Right lobe of liver (tissue), 6 donors: ENCODE measurements around the gene FBXW10. TPM values are rescaled to one million over a fixed set of nuclear protein-coding genes. Genes with fewer than 3 reads are reported as not detected.
"Not testable (repeated sequence)": the region's sequence is repeated elsewhere in the genome, so short reads cannot be mapped to it uniquely, and the experiment has no call there.

Source experiments
- ATAC-seq, 4 donors: fragments of 200-7000 bp; cut with Tn5 transposase; one replicate each; pipeline ENCODE4 v1.9.1; 2020; ENCODE audit warnings: mild to moderate bottlenecking in 4 of 4, moderate library complexity in 4 of 4
- DNase-seq, 3 donors: peaks; one replicate each; pipeline ENCODE4 v3.0.0-alpha.2; 2020
- H3K27ac ChIP-seq, 3 donors: fragments of 200-600 bp; one replicate each; pipeline ENCODE4 v1.8.0; 2022
- H3K27me3 ChIP-seq, 2 donors: fragments of 200-600 bp; one replicate each; pipeline ENCODE4 v1.8.0; 2022
- H3K36me3 ChIP-seq, 4 donors: fragments of 200-600 bp; sonication (generic) in 1 of 4; one replicate each; pipeline versions ENCODE4 v1.5.1 to v1.8.0; 2017 to 2022; ENCODE audit warnings: control low read depth in 1 of 4
- H3K4me1 ChIP-seq, 4 donors: fragments of 200-600 bp; sonication (generic) in 1 of 4; one replicate each; pipeline versions ENCODE4 v1.5.1 to v1.8.0; 2017 to 2022; ENCODE audit warnings: control low read depth in 1 of 4
- H3K4me3 ChIP-seq, 3 donors: fragments of 200-600 bp; one replicate each; pipeline ENCODE4 v1.8.0; 2022
- H3K9me3 ChIP-seq, 4 donors: fragments of 200-600 bp; sonication (generic) in 1 of 4; one replicate each; pipeline versions ENCODE4 v1.5.1 to v1.8.0; 2017 to 2022; ENCODE audit warnings: control low read depth in 1 of 4
- POLR2A ChIP-seq: fragments of 450-650 bp; IDR thresholded peaks from one replicate; pipeline ENCODE4 v1.6.1; 2017; ENCODE audit warnings: antibody characterized with exemption, mild to moderate bottlenecking
- WGBS: methylation state at CpG from one replicate; pipeline ENCODE4 v1.1.6; 2018; ENCODE audit warnings: low coverage, low lambda C conversion rate; ENCODE audit not compliant: insufficient coverage; ENCODE audit errors: missing lambda C conversion rate; 5-methylcytosine and 5-hydroxymethylcytosine counted together
- intact Hi-C, 2 donors: fragments of 100-400 bp; cut with DNase I; formaldehyde crosslinking; loops; one replicate each; pipeline versions ENCODE4 v1.11.2 to v1.14.1; 2022
- total RNA-seq, 6 experiments: library from RNA; depleted of rRNA in 2 of 6; stranded (reverse); fragments of >200 nt in 2 of 6; fragmentation: NEBNext Ultra II Directional in 3 of 6; extraction: Animal tissue kit (Norgen Biotek cat#: 25700) in 3 of 6; gene quantifications; one replicate each; pipeline versions ENCODE4 v1.1.0 to v1.2.4, GENCODE V29; 2016 to 2023
- TF ChIP-seq, protein P1 (sequence below), 4 donors: fragments of 200-600 bp in 3 of 4; fragments of 450-650 bp in 1 of 4; IDR thresholded peaks; one replicate each; pipeline versions ENCODE4 v1.5.1 to v1.8.0; 2016 to 2022; ENCODE audit warnings: antibody characterized with exemption in 4 of 4, mild to moderate bottlenecking in 2 of 4
- donor health status: DM: no; HTN: yes; CAD: no.
- donor health status: DM: no; HTN: no; CAD: no.
- donor health status: DM: no; HTN: no; CAD: no.
- donor health status: DM: no; HTN: yes; CAD: no.
- donor health status: DM: no; HTN: yes; CAD: no.

FBXW10 gene
- total RNA-seq, 6 experiments from 2014 or later: 0.12 to 1.0 (median 0.31) TPM; not detected in 1

DNA sequence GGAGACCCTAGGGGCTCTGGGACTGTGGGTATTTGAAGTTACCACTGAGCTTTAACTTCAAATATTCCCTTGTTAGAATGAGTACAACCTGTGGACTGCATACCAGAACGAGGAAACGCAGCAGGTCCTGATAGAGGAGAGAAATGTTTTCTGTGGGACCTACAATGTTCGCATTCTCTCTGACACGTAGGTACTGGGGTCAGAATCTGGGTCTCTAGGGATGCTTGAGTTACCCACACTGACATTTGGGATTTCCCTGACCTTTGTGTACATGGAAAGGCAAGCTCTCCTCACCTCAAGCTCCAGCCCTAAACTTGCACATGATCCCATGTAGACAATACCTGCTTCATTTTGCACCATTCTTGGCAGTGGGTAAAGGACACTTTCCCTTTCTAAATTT is 12.1 kb downstream of the FBXW10 start:
- H3K9me3 ChIP-seq, DNase-seq, H3K4me1 ChIP-seq, H3K4me3 ChIP-seq, H3K27ac ChIP-seq, ATAC-seq, H3K27me3 ChIP-seq, intact Hi-C loops, H3K36me3 ChIP-seq: not testable (repeated sequence)
- 80% methylated on average over 2 of the region's 4 CpGs for WGBS

DNA sequence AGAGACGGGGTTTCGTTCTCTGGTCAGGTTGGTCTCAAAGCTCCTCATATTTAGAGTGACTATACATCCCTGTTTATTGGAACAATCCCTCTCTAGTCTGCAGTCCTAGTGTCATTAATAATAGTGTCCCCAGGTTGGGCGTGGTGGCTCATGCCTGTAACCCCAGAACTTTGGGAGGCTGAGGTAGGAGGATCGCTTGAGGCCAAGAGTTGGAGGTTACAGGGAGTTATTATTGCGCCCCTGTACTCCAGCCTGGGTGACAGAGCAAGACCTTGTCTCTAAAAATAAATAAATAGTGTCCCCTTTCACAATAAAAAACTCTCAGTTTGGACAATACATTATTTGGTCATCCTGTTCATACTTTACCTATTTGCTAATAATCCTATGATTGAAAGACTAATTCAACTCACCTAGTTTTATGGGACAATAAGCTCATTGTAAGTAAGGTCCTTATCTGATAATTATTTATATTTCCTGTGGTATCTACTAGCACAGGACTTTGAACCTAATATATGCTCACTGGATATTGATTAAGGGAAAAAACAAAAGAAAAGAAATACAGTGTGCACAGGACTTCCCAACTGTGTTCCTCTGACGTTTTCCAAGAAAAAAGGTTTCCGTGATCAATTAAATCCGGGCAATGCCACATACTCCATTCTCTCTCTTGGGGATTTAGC is 13.7 kb downstream of the FBXW10 start:
- H3K36me3 ChIP-seq, H3K4me1 ChIP-seq, H3K4me3 ChIP-seq, H3K27ac ChIP-seq, intact Hi-C loops, H3K27me3 ChIP-seq, ATAC-seq, H3K9me3 ChIP-seq, DNase-seq: not testable (repeated sequence)
- WGBS: 66% methylated on average over 5 of the region's 8 CpGs

DNA sequence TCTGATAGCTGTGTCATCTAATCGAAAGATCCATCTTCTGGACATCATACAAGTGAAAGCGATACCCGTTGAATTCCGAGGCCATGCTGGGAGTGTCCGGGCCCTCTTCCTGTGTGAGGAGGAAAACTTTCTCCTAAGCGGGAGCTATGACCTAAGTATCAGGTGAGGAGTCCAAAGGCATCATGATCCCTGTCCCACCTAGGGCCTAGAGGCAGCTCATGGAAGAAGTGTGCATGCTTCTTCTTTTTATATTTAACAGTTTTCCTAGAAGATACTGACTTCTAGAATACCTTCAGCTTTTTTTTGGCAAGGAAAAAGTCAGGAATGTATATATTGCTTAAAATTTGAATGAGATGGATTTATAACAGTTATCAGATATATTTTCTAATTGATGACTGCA is 14.5 kb downstream of the FBXW10 start:
- H3K27ac ChIP-seq, H3K36me3 ChIP-seq, H3K4me1 ChIP-seq, H3K9me3 ChIP-seq, H3K27me3 ChIP-seq, intact Hi-C loops, ATAC-seq, DNase-seq, H3K4me3 ChIP-seq: not testable (repeated sequence)
- WGBS: 100% methylated on average over 1 of the region's 6 CpGs

DNA sequence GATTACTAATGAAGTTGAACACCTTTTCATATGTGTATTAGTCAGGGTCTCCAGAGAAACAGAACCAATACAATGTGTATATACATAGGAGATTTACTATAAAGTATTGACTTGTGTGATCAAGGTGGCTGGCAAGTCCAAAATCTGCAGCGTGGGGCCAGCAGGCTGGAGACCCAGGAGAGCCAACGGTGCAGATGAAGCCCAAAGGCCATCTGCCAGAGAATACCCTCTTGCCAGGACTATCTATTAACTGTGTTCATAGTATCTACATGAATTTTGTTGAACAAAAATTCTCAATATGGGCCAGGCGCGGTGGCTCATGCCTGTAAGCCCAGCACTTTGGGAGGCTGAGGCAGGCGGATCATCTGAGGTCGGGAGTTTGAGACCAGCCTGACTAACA is 16.4 kb downstream of the FBXW10 start:
- H3K27ac ChIP-seq, H3K4me1 ChIP-seq, H3K4me3 ChIP-seq, intact Hi-C loops, H3K27me3 ChIP-seq, H3K9me3 ChIP-seq, DNase-seq, H3K36me3 ChIP-seq, ATAC-seq: not testable (repeated sequence)
- WGBS: 85% methylated on average over 6 of the region's 6 CpGs

DNA sequence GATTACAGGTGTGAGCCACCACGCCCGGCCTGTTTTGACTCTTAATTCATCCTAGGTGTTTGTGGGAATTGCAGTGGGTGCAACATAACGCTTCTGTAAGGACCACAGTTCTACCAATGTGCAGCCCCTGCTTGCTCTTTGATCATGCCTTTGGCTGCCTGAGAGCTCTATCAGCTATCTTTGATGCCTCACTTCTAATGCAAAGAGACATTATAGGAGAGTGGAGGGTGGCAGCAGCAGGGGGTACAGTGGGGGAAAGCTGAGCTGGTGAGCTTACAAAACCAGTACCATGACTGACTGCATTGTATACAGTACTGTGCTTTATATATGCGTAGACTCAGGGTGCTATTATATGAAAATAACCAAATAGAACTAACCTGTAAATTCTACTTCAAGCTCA is 26.7 kb downstream of the FBXW10 start:
- H3K27me3 ChIP-seq, DNase-seq, H3K4me1 ChIP-seq, H3K27ac ChIP-seq, H3K4me3 ChIP-seq, H3K36me3 ChIP-seq, intact Hi-C loops, H3K9me3 ChIP-seq, ATAC-seq: not testable (repeated sequence)
- 67% methylated on average over 1 of the region's 4 CpGs for WGBS

DNA sequence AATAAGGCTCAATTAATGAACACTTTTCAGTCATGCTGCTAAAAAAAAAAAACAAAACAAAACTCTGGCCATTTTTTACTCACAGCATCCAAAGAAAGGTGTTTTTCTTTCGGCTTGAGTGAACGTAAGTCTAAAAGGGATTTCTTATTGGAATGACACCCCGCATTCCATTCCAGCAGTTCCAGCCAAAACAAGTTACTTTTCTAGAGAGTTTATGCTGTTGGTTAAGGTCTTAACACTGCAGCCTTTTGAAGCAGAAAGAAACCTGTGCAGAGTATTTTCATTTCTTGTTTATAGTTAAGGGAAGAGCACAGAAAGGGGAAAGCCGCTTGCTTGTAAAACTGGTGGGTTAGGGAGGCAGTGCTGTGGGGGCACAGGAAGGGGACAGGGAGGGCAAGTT is 27.2 kb downstream of the FBXW10 start:
- H3K9me3 ChIP-seq, H3K27ac ChIP-seq, H3K4me1 ChIP-seq, intact Hi-C loops, H3K27me3 ChIP-seq, ATAC-seq, DNase-seq, H3K36me3 ChIP-seq, H3K4me3 ChIP-seq: not testable (repeated sequence)
- WGBS: 82% methylated on average over 4 of the region's 4 CpGs

DNA sequence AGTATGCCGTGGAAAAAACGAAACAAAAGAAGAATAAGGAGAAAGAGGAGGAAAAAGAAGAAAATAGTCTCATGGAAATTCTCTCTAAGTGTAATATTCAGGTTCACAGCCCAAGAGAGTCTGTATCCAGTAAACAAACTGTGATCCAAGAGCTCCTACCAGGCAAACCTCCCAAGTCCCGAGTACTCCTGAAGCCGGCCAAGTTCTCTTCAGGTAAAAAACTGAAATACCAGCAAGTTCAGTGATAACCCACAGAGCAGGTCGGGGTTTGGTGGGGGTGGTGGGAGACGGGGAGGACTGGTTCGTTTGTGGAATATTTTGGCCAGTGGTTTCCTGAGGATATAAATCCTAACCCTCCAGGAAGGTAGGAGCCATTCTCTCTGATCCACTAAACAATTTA is 28.6 kb downstream of the FBXW10 start:
- no peak overlapping the region for H3K4me3 ChIP-seq
- no peak for DNase-seq

More for the DNA sequence above, 28.6 kb downstream of the FBXW10 start:
- no peaks in the 10 kb centered on the region for H3K36me3 ChIP-seq
- no peaks in the 10 kb centered on the region for H3K9me3 ChIP-seq
- 77% methylated on average over 7 of the region's 7 CpGs for WGBS
- no peaks in the 10 kb centered on the region for H3K27me3 ChIP-seq
- no peak for TF ChIP-seq POLR2A
- TF ChIP-seq, protein P1, sequence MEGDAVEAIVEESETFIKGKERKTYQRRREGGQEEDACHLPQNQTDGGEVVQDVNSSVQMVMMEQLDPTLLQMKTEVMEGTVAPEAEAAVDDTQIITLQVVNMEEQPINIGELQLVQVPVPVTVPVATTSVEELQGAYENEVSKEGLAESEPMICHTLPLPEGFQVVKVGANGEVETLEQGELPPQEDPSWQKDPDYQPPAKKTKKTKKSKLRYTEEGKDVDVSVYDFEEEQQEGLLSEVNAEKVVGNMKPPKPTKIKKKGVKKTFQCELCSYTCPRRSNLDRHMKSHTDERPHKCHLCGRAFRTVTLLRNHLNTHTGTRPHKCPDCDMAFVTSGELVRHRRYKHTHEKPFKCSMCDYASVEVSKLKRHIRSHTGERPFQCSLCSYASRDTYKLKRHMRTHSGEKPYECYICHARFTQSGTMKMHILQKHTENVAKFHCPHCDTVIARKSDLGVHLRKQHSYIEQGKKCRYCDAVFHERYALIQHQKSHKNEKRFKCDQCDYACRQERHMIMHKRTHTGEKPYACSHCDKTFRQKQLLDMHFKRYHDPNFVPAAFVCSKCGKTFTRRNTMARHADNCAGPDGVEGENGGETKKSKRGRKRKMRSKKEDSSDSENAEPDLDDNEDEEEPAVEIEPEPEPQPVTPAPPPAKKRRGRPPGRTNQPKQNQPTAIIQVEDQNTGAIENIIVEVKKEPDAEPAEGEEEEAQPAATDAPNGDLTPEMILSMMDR (IDR thresholded peaks at IDR 0.05): no peak
- no peaks in the 10 kb centered on the region for H3K4me1 ChIP-seq
- intact Hi-C loops: no loop called here
- no peak for ATAC-seq
- H3K27ac ChIP-seq: no peak overlapping the region
